GM18873 (cell line): ENCODE measurements around the gene WWP2.
"Not testable (repeated sequence)": the region's sequence is repeated elsewhere in the genome, so short reads cannot be mapped to it uniquely, and the experiment has no call there.

Experiments used
- ATAC-seq: cut with Tn5 transposase; IDR thresholded peaks from one replicate; pipeline ENCODE4 v1.9.1; 2021; ENCODE audit warnings: mild to moderate bottlenecking, moderate library complexity, moderate number of reproducible peaks; ENCODE audit not compliant: unreplicated experiment, low FRiP score

The WWP2 gene

GRCh38 chr16:69853481-69853880 lies 91.3 kb downstream of the WWP2 start:
- no peak for ATAC-seq

GRCh38 chr16:69854776-69855175 lies 92.6 kb downstream of the WWP2 start:
- ATAC-seq = not testable (repeated sequence)

GRCh38 chr16:69855592-69855991 lies 93.5 kb downstream of the WWP2 start:
- ATAC-seq = no peak

- ATAC-seq = no peak
Observed at GRCh38 chr16:69858191-69859104, 96.3 kb downstream of the WWP2 start.

- no peak for ATAC-seq
Observed at GRCh38 chr16:69859105-69859989, 97.2 kb downstream of the WWP2 start.

GRCh38 chr16:69860233-69861231 lies 98.4 kb downstream of the WWP2 start:
- ATAC-seq = no peak

GRCh38 chr16:69861292-69862030 lies 99.3 kb downstream of the WWP2 start:
- ATAC-seq = no peak

- no peak for ATAC-seq
Observed at GRCh38 chr16:69863401-69864281, 101.5 kb downstream of the WWP2 start.

- ATAC-seq = no peak
Observed at GRCh38 chr16:69865701-69866100, 103.6 kb downstream of the WWP2 start.

GRCh38 chr16:69867784-69868560 lies 105.8 kb downstream of the WWP2 start:
- ATAC-seq = no peak

- no peak for ATAC-seq
Observed at GRCh38 chr16:69870761-69871160, 108.6 kb downstream of the WWP2 start.

GRCh38 chr16:69871708-69872107 lies 109.6 kb downstream of the WWP2 start:
- no peak for ATAC-seq

- ATAC-seq = no peak
Observed at GRCh38 chr16:69872888-69873287, 110.8 kb downstream of the WWP2 start.

GRCh38 chr16:69873783-69874182 lies 111.7 kb downstream of the WWP2 start:
- ATAC-seq = no peak

- ATAC-seq = no peak
Observed at GRCh38 chr16:69874271-69874670, 112.1 kb downstream of the WWP2 start.

- no peak for ATAC-seq
Observed at GRCh38 chr16:69880640-69881133, 118.6 kb downstream of the WWP2 start.

- no peak for ATAC-seq
Observed at GRCh38 chr16:69881141-69881540, 119.0 kb downstream of the WWP2 start.

- ATAC-seq = no peak
Observed at GRCh38 chr16:69883744-69884143, 121.6 kb downstream of the WWP2 start.
